Heart right ventricle (tissue), 16 donors: ENCODE results near the gene LRRC8E. TPM values are rescaled to one million over a fixed set of nuclear protein-coding genes. Genes with fewer than 3 reads are reported as not detected.

Experiments used
- ATAC-seq, 8 donors: fragments of 200-7000 bp; cut with Tn5 transposase; one replicate each; pipeline ENCODE4 v1.9.1; 2020; ENCODE audit warnings: mild to moderate bottlenecking in 8 of 8, moderate library complexity in 8 of 8, moderate number of reproducible peaks in 1 of 8
- DNase-seq, 2 donors: peaks; one replicate each; pipeline ENCODE4 v3.0.0-alpha.2; 2020
- H3K27ac ChIP-seq, 10 donors: fragments of 200-600 bp; sonication (generic) in 2 of 10; one replicate each; pipeline versions ENCODE4 v1.5.0 to v1.8.0; 2020 to 2022; ENCODE audit warnings: mild to moderate bottlenecking in 3 of 10
- H3K27me3 ChIP-seq, 7 donors: fragments of 200-600 bp; one replicate each; pipeline ENCODE4 v1.8.0; 2021 to 2022; ENCODE audit warnings: mild to moderate bottlenecking in 2 of 7
- H3K36me3 ChIP-seq, 9 donors: fragments of 200-600 bp; sonication (generic) in 1 of 9; one replicate each; pipeline versions ENCODE4 v1.5.0 to v1.8.0; 2020 to 2022; ENCODE audit warnings: mild to moderate bottlenecking in 2 of 9
- H3K4me1 ChIP-seq, 9 donors: fragments of 200-600 bp; sonication (generic) in 1 of 9; one replicate each; pipeline versions ENCODE4 v1.5.0 to v1.8.0; 2020 to 2022; ENCODE audit warnings: mild to moderate bottlenecking in 4 of 9
- H3K4me3 ChIP-seq, 10 donors: fragments of 200-600 bp; sonication (generic) in 2 of 10; one replicate each; pipeline versions ENCODE4 v1.5.0 to v1.8.0; 2020 to 2022; ENCODE audit warnings: mild to moderate bottlenecking in 7 of 10, moderate library complexity in 2 of 10
- H3K9me3 ChIP-seq, 11 donors: fragments of 200-600 bp in 10 of 11; sonication (generic) in 2 of 11; one replicate each; pipeline versions ENCODE4 v1.5.0 to v1.8.0; 2013 to 2022; ENCODE audit warnings: mild to moderate bottlenecking in 2 of 11, control low read depth in 1 of 11, moderate library complexity in 1 of 11
- CTCF ChIP-seq, 9 donors: fragments of 200-600 bp; sonication (generic) in 2 of 9; IDR thresholded peaks; one replicate each; pipeline versions ENCODE4 v1.5.0 to v1.8.0; 2021 to 2022; ENCODE audit warnings: antibody characterized with exemption in 9 of 9, mild to moderate bottlenecking in 5 of 9, moderate library complexity in 1 of 9
- WGBS, 2 donors: extraction: QIAGEN DNeasy Blood & Tissue Kit; methylation state at CpG; one replicate each; pipeline ENCODE4 v1.1.7; 2013; ENCODE audit warnings: inconsistent platforms in 1 of 2; 5-methylcytosine and 5-hydroxymethylcytosine counted together
- intact Hi-C, 10 donors: fragments of 100-400 bp; cut with DNase I; formaldehyde crosslinking; loops; one replicate each; pipeline versions ENCODE4 v1.11.1 to v1.14.2; 2022
- polyA plus RNA-seq, 2 donors: library from polyadenylated mRNA; stranded (reverse); fragments of 200-250 nt; gene quantifications; one replicate each; pipeline ENCODE4 v1.2.3, GENCODE V29; 2013
- total RNA-seq, 10 donors: library from RNA; stranded (reverse); fragmentation: NEBNext Ultra II Directional in 3 of 10; extraction: Animal tissue kit (Norgen Biotek cat#: 25700) in 3 of 10; gene quantifications; one replicate each; pipeline versions ENCODE4 v1.2.1 to v1.2.4, GENCODE V29; 2021 to 2023
- donor health status: Arrhythmogenic right ventricular cardiomyopathy.
- donor health status: ischemic (EF 13 %, LVEDD 7.1; RV severe dilation, severe dysfunction).
- donor health status: healthy with polysubstance abuse.
- donor health status: DM: no; HTN: yes; CAD: no.
- donor health status: DM: no; HTN: no; CAD: no.
- donor health status: ischemic (EF 25% LVEDD 6.9; RV normal size, moderate dysfunction).
- donor health status: ischemic (EF 25% LVEDD 5.7; RV mildly dilated, moderate dysfunction).
- donor health status: healthy.
- donor health status: DM: yes; HTN: yes; CAD: no.
- donor health status: Ischemic cardiomyopathy.
- donor health status: ischemic (EF 35%, LVEDD 5.7; RV mildly dilated, moderate dysfunction).
- donor health status: nonischemic (EF 11% LVEDD 7.7; RV severe dilation, severe dysfunction).
- donor health status: DM: yes; HTN: yes; CAD: no.
- donor health status: PGD.
- donor health status: ischemic (EF 29% LVEDD 5.4; RV normal size, mild dysfunction).
- donor health status: nonischemic (EF 23%, LVEDD 6.1; RV moderate dilation, normal function).

The LRRC8E gene
- total and polyA plus RNA-seq, 12 donors, result 0.33 to 3.3 (median 0.99) TPM

- H3K27me3 ChIP-seq, result no peaks in the 10 kb centered on the region
- H3K27ac ChIP-seq, result no peak overlapping the region
- intact Hi-C loops, result no loop called here
- peaks cover 0 to 9% (median 0%) of the 10 kb centered on the region in 9 donors for H3K36me3 ChIP-seq
- H3K4me1 ChIP-seq, result peaks cover 0 to 12% (median 0%) of the 10 kb centered on the region in 9 donors
- no peak for TF ChIP-seq CTCF (IDR thresholded peaks at IDR 0.05)
- ATAC-seq (no peak), DNase-seq (no peak)
- H3K4me3 ChIP-seq, result no peak overlapping the region
- 90 to 93% methylated on average over 20 of the region's 20 CpGs for WGBS, 2 donors
- no peaks in the 10 kb centered on the region for H3K9me3 ChIP-seq
These were observed 42.7 kb upstream of the LRRC8E start for GRCh38 chr19:7845390-7846154.

DNA sequence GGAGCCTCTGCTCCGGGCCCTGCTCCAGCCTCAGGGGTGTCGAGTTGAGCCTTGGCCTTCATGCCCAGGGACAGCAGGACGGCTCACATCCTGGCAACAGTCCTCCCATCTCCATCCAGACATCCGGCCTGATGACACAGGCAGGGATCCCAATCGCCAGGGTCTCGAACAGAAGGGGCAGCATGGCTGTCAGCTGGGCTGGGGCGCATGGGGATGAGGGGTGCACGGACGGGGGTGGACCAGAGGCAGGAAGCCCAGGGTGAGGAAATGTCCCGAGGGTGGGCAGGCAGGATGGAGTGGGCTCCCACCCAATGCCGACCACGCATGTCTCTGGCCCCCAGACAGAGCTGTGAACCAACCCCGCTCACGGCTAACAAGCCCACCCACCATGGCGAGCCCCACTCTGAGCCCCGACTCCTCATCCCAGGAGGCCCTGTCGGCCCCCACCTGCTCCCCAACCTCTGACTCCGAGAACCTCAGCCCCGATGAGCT lies 42.1 kb upstream of the LRRC8E start:
- 85 to 88% methylated on average over 19 of the region's 19 CpGs for WGBS, 2 donors
- no peak for DNase-seq

DNA sequence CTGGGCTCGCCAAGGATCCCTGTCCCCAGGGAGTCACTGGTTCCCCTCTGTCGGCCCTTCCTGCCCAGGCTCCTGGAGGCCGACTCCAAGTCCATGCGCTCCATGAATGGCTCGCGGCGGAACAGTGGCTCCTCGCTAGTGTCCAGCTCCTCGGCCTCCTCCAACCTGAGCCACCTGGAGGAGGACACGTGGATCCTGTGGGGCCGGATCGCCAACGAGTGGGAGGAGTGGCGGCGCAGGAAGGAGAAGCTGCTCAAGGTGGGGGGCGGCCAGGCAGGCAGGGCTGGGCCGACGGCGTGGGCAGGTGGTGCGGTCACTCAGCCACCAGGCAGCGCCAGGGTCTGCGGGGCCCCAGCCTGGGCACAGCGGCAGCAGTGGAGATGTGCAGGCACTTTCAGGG lies 40.6 kb upstream of the LRRC8E start:
- 89 to 94% methylated on average over 23 of the region's 23 CpGs for WGBS, 2 donors
- DNase-seq, result no peak
- no peak for ATAC-seq
- H3K9me3 ChIP-seq, result no peaks in the 10 kb centered on the region
- peaks cover 0 to 13% (median 0%) of the 10 kb centered on the region in 9 donors for H3K4me1 ChIP-seq
- H3K27ac ChIP-seq, result no peak overlapping the region
- no peak overlapping the region for H3K4me3 ChIP-seq
- peaks cover 0 to 9% (median 0%) of the 10 kb centered on the region in 9 donors for H3K36me3 ChIP-seq
- intact Hi-C loops, result no loop called here
- H3K27me3 ChIP-seq, result no peaks in the 10 kb centered on the region
- no peak for TF ChIP-seq CTCF (IDR thresholded peaks at IDR 0.05)

More for the DNA sequence above, 42.1 kb upstream of the LRRC8E start:
- ATAC-seq, result no peak
- no peaks in the 10 kb centered on the region for H3K27me3 ChIP-seq
- H3K27ac ChIP-seq, result no peak overlapping the region
- H3K4me3 ChIP-seq, result no peak overlapping the region
- no peak for TF ChIP-seq CTCF (IDR thresholded peaks at IDR 0.05)
- H3K36me3 ChIP-seq, result peaks cover 0 to 9% (median 0%) of the 10 kb centered on the region in 9 donors
- H3K4me1 ChIP-seq, result peaks cover 0 to 13% (median 0%) of the 10 kb centered on the region in 9 donors
- H3K9me3 ChIP-seq, result no peaks in the 10 kb centered on the region
- intact Hi-C loops, result no loop called here

GRCh38 chr19:7848779-7849457 lies 39.4 kb upstream of the LRRC8E start:
- no peak for DNase-seq
- Histone ChIP-seq H3K36me3 (peaks cover 0 to 9% (median 0%) of the 10 kb centered on the region in 9 donors), H3K27me3 (no peaks in the 10 kb centered on the region), H3K4me1 (peaks cover 0 to 19% (median 6%) of the 10 kb centered on the region in 9 donors), H3K9me3 (no peaks in the 10 kb centered on the region), H3K4me3 (no peak overlapping the region), H3K27ac (no peak overlapping the region)
- 91 to 92% methylated on average over 34 of the region's 34 CpGs for WGBS, 2 donors
- intact Hi-C loops, result no loop called here
- TF ChIP-seq CTCF (IDR thresholded peaks at IDR 0.05), result no peak
- ATAC-seq, result no peak
